Fibroblast of mammary gland (primary cell): ENCODE results near the gene CACNA1H.
"Not testable (repeated sequence)": the region's sequence is repeated elsewhere in the genome, so short reads cannot be mapped to it uniquely, and the experiment has no call there.

Experiments used
- DNase-seq: peaks from one replicate; pipeline ENCODE4 v3.0.0-alpha.2; 2010; ENCODE audit warnings: low read depth
- H3K4me3 ChIP-seq: 2 replicates; pipeline ENCODE4 v1.5.1; 2011; ENCODE audit warnings: low read depth, mild to moderate bottlenecking, low read length, moderate library complexity; ENCODE audit not compliant: control insufficient read depth
- CTCF ChIP-seq: conservative IDR thresholded peaks from 2 replicates; pipeline ENCODE4 v1.5.1; 2011; ENCODE audit warnings: low read depth, low read length, inconsistent platforms; ENCODE audit not compliant: control insufficient read depth, insufficient read depth

The CACNA1H gene

GRCh38 chr16:1265826-1266225 lies 112.9 kb downstream of the CACNA1H start:
- no peak for DNase-seq
- no peak overlapping the region for H3K4me3 ChIP-seq
- TF ChIP-seq CTCF: no peak

- H3K4me3 ChIP-seq, DNase-seq: not testable (repeated sequence)
Measured at GRCh38 chr16:1269418-1269817, 116.5 kb downstream of the CACNA1H start.

GRCh38 chr16:1271380-1271723 lies 118.4 kb downstream of the CACNA1H start:
- TF ChIP-seq CTCF: no peak
- no peak overlapping the region for H3K4me3 ChIP-seq
- no peak for DNase-seq
